PC-3 (cell line): ENCODE results near the gene PCDHGC3. TPM values are rescaled to one million over a fixed set of nuclear protein-coding genes. Genes with fewer than 3 reads are reported as not detected.

Source experiments
- ATAC-seq: fragments of 200-7000 bp; cut with Tn5 transposase; 2 replicates; pipeline ENCODE4 v1.9.1; 2020; ENCODE audit warnings: mild to moderate bottlenecking, moderate library complexity
- BruUV-seq: library from RNA; stranded (reverse); fragments of 400-500 nt; replicated peaks from 2 replicates; lab custom pipeline; 2021; lab: Mats Ljungman, UMichigan
- CTCF ChIA-PET: fragments of 300-600 bp; sonication (Branson Sonifier 250); formaldehyde crosslinking; loops from one replicate; lab custom pipeline; 2022; ENCODE audit warnings: antibody characterized with exemption; lab: Charles Lee
- POLR2A ChIA-PET: fragments of 300-600 bp; sonication (Branson Sonifier 250); formaldehyde crosslinking; loops from one replicate; lab custom pipeline; 2022; ENCODE audit warnings: antibody characterized with exemption; ENCODE audit not compliant: unreplicated experiment; lab: Charles Lee
- DNase-seq: peaks from one replicate; pipeline ENCODE4 v3.0.0-alpha.2; 2015
- H2AFZ ChIP-seq: fragments of 300-600 bp; sonication (generic); 2 replicates; pipeline ENCODE4 v1.6.0; 2016; ENCODE audit warnings: antibody characterized with exemption, low read length
- H3F3A ChIP-seq: fragments of 300-600 bp; sonication (generic); one replicate; pipeline ENCODE4 v1.6.0; 2017; ENCODE audit warnings: antibody characterized with exemption, low read length, control low read depth, mild to moderate bottlenecking; ENCODE audit not compliant: unreplicated experiment
- H3K27ac ChIP-seq: fragments of 300-600 bp; sonication (generic); 2 replicates; pipeline ENCODE4 v1.5.1; 2016; ENCODE audit warnings: mild to moderate bottlenecking, low read length
- H3K27me3 ChIP-seq: fragments of 300-600 bp; sonication (generic); 2 replicates; pipeline ENCODE4 v1.6.1; 2016; ENCODE audit warnings: low read length, mixed read lengths
- H3K36me3 ChIP-seq: fragments of 300-600 bp; sonication (generic); 2 replicates; pipeline ENCODE4 v1.6.1; 2016; ENCODE audit warnings: low read depth, mixed run types, low read length, mixed read lengths
- H3K4me1 ChIP-seq: fragments of 300-600 bp; sonication (generic); 2 replicates; pipeline ENCODE4 v1.5.1; 2016; ENCODE audit warnings: low read length; ENCODE audit not compliant: insufficient read depth
- H3K4me2 ChIP-seq: fragments of 300-600 bp; sonication (generic); 2 replicates; pipeline ENCODE4 v1.6.0; 2016; ENCODE audit warnings: low read length
- H3K4me3 ChIP-seq: fragments of 300-600 bp; sonication (generic); 2 replicates; pipeline ENCODE4 v1.5.1; 2016; ENCODE audit warnings: mild to moderate bottlenecking, low read length, mixed read lengths
- H3K79me2 ChIP-seq: fragments of 300-600 bp; sonication (generic); 2 replicates; pipeline ENCODE4 v1.6.1; 2017; ENCODE audit warnings: low read length, mixed read lengths
- H3K9ac ChIP-seq: fragments of 300-600 bp; sonication (generic); 2 replicates; pipeline ENCODE4 v1.6.0; 2016; ENCODE audit warnings: mild to moderate bottlenecking, low read length
- H3K9me2 ChIP-seq: fragments of 300-600 bp; sonication (generic); replicated peaks from 2 replicates; pipeline ENCODE4 v1.6.1; 2016; ENCODE audit warnings: mixed run types, low read length, mixed read lengths
- H3K9me3 ChIP-seq: fragments of 300-600 bp; sonication (generic); 2 replicates; pipeline ENCODE4 v1.6.1; 2016; ENCODE audit warnings: low read length, mixed read lengths
- H4K20me1 ChIP-seq: fragments of 300-600 bp; sonication (generic); 2 replicates; pipeline ENCODE4 v1.6.1; 2016; ENCODE audit warnings: low read length, mixed read lengths
- EZH2 ChIP-seq: fragments of 300-600 bp; sonication (generic); IDR thresholded peaks from one replicate; pipeline ENCODE4 v1.6.1; 2017; ENCODE audit warnings: antibody characterized with exemption, mild to moderate bottlenecking, low read length; ENCODE audit not compliant: unreplicated experiment
- EZH2phosphoT487 ChIP-seq: fragments of 300-600 bp; sonication (generic); IDR thresholded peaks from 2 replicates; pipeline ENCODE4 v1.6.1; 2018; ENCODE audit warnings: mild to moderate bottlenecking, antibody characterized with exemption, low read length, borderline replicate concordance
- intact Hi-C: fragments of 100-400 bp; cut with micrococcal nuclease; formaldehyde crosslinking; loops from 2 replicates; pipeline ENCODE4 v1.9.0; 2023
- total RNA-seq: library from RNA; depleted of rRNA; stranded (reverse); fragments of >200 nt; gene quantifications from 2 replicates; pipeline ENCODE4 v1.2.3, GENCODE V29; 2014
- TF ChIP-seq, protein P1 (sequence below): fragments of 300-600 bp; sonication (generic); conservative IDR thresholded peaks from 2 replicates; pipeline ENCODE4 v1.5.1; 2017; ENCODE audit warnings: antibody characterized with exemption, low read depth, mild to moderate bottlenecking, low read length

Gene PCDHGC3
- total RNA-seq, 1 experiment from 2014 or later, result 2.1 TPM

DNA sequence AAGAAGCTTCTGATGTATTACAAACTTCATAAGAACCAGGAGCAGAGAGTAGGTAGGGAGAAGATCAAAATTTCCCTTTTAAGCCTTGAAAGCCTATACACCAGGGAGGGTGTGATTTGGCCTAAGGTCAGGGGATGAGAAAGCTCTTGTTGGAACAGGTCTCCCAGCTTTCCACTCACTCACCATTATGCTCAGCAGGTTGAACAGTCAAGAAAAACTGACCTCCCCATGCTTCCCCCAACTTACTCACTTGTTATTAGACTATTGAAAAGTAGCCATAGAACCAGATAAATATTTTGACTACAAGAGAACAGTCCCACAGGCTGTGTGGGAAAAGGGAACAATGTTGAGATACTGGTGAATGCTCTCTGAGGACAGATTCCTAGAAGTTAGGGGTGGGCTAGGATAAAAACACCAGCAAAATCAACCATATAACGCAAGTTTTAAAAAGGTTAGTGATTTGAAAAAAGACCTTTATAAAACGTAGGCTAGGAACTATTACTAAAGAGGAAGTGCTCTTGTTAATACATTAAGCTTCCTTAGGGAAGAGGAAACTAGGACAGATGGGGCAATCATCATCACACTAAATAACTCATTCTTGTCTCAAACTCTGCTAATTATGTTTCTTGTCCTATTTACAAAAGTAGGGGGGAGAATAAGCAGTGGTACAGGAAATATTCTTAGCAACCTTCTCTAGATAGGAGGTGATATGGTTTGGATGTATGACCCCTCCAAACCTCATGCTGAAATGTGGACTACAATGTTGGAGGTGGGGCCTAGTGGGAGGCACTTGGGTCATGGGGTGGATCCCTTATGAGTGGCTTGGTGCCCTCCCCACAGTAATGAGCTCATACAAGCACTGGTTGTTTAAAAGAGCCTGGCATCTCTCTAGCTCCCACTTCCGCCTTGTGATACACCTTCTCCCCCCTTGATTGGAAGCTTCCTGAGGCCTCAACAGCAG is 44.1 kb downstream of the PCDHGC3 start:
- Histone ChIP-seq H3K27me3 (no peaks in the 10 kb centered on the region), H3K4me2 (peak overlapping the region; percentile 48), H2AFZ (no peak overlapping the region), H3K9ac (peak overlapping the region; percentile 67), H3K36me3 (peaks cover 59% of the 10 kb centered on the region), H3K4me3 (no peak overlapping the region), H3K27ac (peak overlapping the region; percentile 100), H3K4me1 (peaks cover 45% of the 10 kb centered on the region), H4K20me1 (no peaks in the 10 kb centered on the region), H3F3A (peaks cover 10% of the 10 kb centered on the region), H3K9me2 (no peaks in the 10 kb centered on the region), H3K79me2 (peaks cover 12% of the 10 kb centered on the region; the same call in 1 of the 2 replicates), H3K9me3 (no peaks in the 10 kb centered on the region)
- CTCF ChIA-PET, result no interaction called here
- POLR2A ChIA-PET, result interaction anchor here (0.6 kb wide), 1 partner anchor 117 kb away, joined by 3 read pairs; the partner anchor contains the start of genes HDAC3 and RELL2
- TF ChIP-seq EZH2 (no peak), EZH2phosphoT487 (no peak)
- TF ChIP-seq, protein P1, sequence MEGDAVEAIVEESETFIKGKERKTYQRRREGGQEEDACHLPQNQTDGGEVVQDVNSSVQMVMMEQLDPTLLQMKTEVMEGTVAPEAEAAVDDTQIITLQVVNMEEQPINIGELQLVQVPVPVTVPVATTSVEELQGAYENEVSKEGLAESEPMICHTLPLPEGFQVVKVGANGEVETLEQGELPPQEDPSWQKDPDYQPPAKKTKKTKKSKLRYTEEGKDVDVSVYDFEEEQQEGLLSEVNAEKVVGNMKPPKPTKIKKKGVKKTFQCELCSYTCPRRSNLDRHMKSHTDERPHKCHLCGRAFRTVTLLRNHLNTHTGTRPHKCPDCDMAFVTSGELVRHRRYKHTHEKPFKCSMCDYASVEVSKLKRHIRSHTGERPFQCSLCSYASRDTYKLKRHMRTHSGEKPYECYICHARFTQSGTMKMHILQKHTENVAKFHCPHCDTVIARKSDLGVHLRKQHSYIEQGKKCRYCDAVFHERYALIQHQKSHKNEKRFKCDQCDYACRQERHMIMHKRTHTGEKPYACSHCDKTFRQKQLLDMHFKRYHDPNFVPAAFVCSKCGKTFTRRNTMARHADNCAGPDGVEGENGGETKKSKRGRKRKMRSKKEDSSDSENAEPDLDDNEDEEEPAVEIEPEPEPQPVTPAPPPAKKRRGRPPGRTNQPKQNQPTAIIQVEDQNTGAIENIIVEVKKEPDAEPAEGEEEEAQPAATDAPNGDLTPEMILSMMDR, result no peak
- intact Hi-C loops, result loop anchor here (2.0 kb wide), 1 partner anchor 31 kb away; the partner anchor contains the start of gene PCDHGC5
- DNase-seq, result no peak
- ATAC-seq, result no peak
- no TSS peak for BruUV-seq

DNA sequence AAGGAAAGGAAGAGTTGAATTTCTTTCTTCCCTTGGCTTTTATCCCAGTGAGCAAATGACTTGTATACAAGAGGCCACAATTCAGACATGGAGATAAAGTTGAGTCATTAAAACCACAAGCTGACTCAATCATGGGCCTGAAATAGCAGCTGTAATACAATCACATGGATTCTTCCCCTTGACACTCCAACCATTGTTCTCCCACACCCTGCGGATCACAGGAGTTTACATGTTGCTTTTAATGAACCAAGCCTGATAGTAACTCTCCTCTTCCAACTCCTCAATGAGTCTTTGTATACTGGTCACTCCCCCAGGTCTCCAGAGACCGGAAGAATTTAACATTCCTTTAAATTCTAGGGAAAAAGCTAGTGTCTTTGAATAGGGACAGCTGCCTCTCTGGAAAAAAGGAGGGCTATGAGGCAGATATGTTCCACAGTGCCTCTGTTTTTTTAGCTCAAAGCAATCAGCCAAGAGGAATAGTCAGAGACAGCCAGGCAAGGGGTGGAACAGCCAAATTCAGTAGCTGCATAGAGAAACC is 45.5 kb downstream of the PCDHGC3 start:
- CTCF ChIA-PET, result interaction anchor here (0.6 to 1.6 kb wide), 6 partner anchors 12 to 191 kb away, joined by 3 to 7 read pairs (median 4); partner anchors contain the start of genes PCDHGA1 and PCDHGA5
- Histone ChIP-seq H3K9ac (peak overlapping the region; percentile 78), H2AFZ (no peak overlapping the region), H3K4me1 (peaks cover 45% of the 10 kb centered on the region), H3K27me3 (no peaks in the 10 kb centered on the region), H3K27ac (peak overlapping the region; percentile 100), H3K4me2 (peak overlapping the region; percentile 68), H3K4me3 (peak overlapping the region; percentile 32; the same call in 1 of the 2 replicates), H3F3A (peaks cover 15% of the 10 kb centered on the region), H3K9me3 (no peaks in the 10 kb centered on the region), H3K79me2 (peaks cover 12% of the 10 kb centered on the region; the same call in 1 of the 2 replicates), H3K36me3 (peaks cover 61% of the 10 kb centered on the region), H3K9me2 (no peaks in the 10 kb centered on the region), H4K20me1 (no peaks in the 10 kb centered on the region)
- no TSS peak for BruUV-seq
- TF ChIP-seq EZH2phosphoT487 (no peak), EZH2 (no peak)
- TF ChIP-seq, protein P1, result no peak
- POLR2A ChIA-PET, result interaction anchor here (0.5 to 0.6 kb wide), 2 partner anchors 9 to 13 kb away, joined by 3 to 5 read pairs; no protein-coding TSS in a partner anchor
- DNase-seq (peak; percentile 94), ATAC-seq (peak; percentile 90)
- intact Hi-C loops, result loop anchor here (1.0 to 2.0 kb wide), 3 partner anchors 12 to 39 kb away; partner anchors contain the start of gene PCDHGC5
